ENCODE measurements around the gene NUP93. TPM values are rescaled to one million over a fixed set of nuclear protein-coding genes. Genes with fewer than 3 reads are reported as not detected.
A peak's percentile ranks its signal among the peaks of the same experiment; 100 is the strongest.

Gene NUP93
- polyA plus RNA-seq, 1 donor (not counting 4 experiments of a cell fraction or from before 2014, with no cell fraction given): 74.1 TPM

- Histone ChIP-seq H3K4me2 (ENCODE audit: control insufficient read depth, extremely low read depth, insufficient read depth, low read depth, low read length) (peak overlapping the region; percentile 27), H3K27me3 (ENCODE audit: control insufficient read depth, extremely low read depth, insufficient read depth, low read length) (no peaks in the 10 kb centered on the region), H3K9me3 (ENCODE audit: control insufficient read depth, low read depth, low read length) (peaks cover 1% of the 10 kb centered on the region), H2AFZ (ENCODE audit: control insufficient read depth, low read length) (no peak overlapping the region), H3K4me1 (ENCODE audit: control insufficient read depth, extremely low read depth, insufficient read depth, low read length) (peaks cover 26% of the 10 kb centered on the region), H3K9ac (ENCODE audit: control insufficient read depth, extremely low read depth, insufficient read depth, low read length) (no peak overlapping the region), H3K36me3 (ENCODE audit: control insufficient read depth in 2 of 2, extremely low read depth in 1 of 2, insufficient read depth in 2 of 2, low read length in 2 of 2) (no peaks in the 10 kb centered on the region), H3K27ac (ENCODE audit: control insufficient read depth, insufficient read depth, low read length) (peak overlapping the region; percentile 54), H3K9me1 (ENCODE audit: control insufficient read depth, extremely low read depth, insufficient read depth, low read length) (no peaks in the 10 kb centered on the region), H3K4me3 (ENCODE audit: control insufficient read depth in 2 of 3, extremely low read depth in 1 of 3, insufficient read depth in 2 of 3, low read depth in 1 of 3, low read length in 3 of 3) (no peak overlapping the region), H3K79me2 (ENCODE audit: control insufficient read depth, insufficient read depth, low read length) (no peaks in the 10 kb centered on the region), H4K20me1 (ENCODE audit: control insufficient read depth, extremely low read depth, insufficient read depth, low read length) (no peaks in the 10 kb centered on the region)
- dilution Hi-C loops (cut with MboI; ENCODE audit: extremely low pct_ligation_motif_present, low sequenced_read_pairs): no loop called here
- TF ChIP-seq EZH2 (IDR thresholded peaks at IDR 0.05; ENCODE audit: low read length) (no peak), CTCF (optimal IDR thresholded peaks at IDR 0.05 in 1 of 3, IDR thresholded peaks at IDR 0.05 in 1 of 3, conservative IDR thresholded peaks at IDR 0.05 in 1 of 3; ENCODE audit: extremely low read depth in 1 of 3, insufficient read depth in 2 of 3, low read length in 3 of 3) (no peak)
- DNase-seq (ENCODE audit: low read depth, low spot score) (peak; percentile 82), FAIRE-seq (peak; percentile 92)
Measured at GRCh38 chr16:56691885-56692284, 38.0 kb upstream of the NUP93 start.

DNA sequence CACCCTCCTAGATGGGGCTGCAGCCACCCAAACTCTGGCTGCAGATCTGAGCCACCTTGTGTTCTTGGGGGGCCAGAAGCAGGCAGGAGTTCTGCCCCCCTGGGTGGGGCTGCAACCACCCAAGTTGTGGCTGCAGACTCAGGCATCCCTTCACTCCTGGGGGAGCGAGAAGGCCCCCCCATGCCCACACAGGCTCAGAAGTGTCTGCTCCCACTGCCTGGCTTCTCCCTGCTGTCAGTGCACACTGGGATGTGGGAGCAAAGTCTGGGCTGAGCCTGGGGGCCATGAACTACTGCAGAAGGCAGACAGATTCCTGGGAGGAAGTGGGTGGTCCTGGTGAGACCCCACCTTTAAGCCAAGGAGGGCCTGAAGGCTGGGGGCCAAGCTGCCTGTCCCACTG, 34.7 kb upstream of the NUP93 start:
- H3K4me1 ChIP-seq (ENCODE audit: control insufficient read depth, extremely low read depth, insufficient read depth, low read length): peaks cover 18% of the 10 kb centered on the region
- H2AFZ ChIP-seq (ENCODE audit: control insufficient read depth, low read length): no peak overlapping the region
- H4K20me1 ChIP-seq (ENCODE audit: control insufficient read depth, extremely low read depth, insufficient read depth, low read length): no peaks in the 10 kb centered on the region
- dilution Hi-C loops (cut with MboI; ENCODE audit: extremely low pct_ligation_motif_present, low sequenced_read_pairs): no loop called here
- no peaks in the 10 kb centered on the region for H3K36me3 ChIP-seq (ENCODE audit: control insufficient read depth in 2 of 2, extremely low read depth in 1 of 2, insufficient read depth in 2 of 2, low read length in 2 of 2)
- no peak overlapping the region for H3K4me3 ChIP-seq (ENCODE audit: control insufficient read depth in 2 of 3, extremely low read depth in 1 of 3, insufficient read depth in 2 of 3, low read depth in 1 of 3, low read length in 3 of 3)
- FAIRE-seq (no peak), DNase-seq (ENCODE audit: low read depth, low spot score) (no peak)
- H3K79me2 ChIP-seq (ENCODE audit: control insufficient read depth, insufficient read depth, low read length): no peaks in the 10 kb centered on the region
- H3K9me3 ChIP-seq (ENCODE audit: control insufficient read depth, low read depth, low read length): no peaks in the 10 kb centered on the region
- H3K9ac ChIP-seq (ENCODE audit: control insufficient read depth, extremely low read depth, insufficient read depth, low read length): no peak overlapping the region
- no peaks in the 10 kb centered on the region for H3K27me3 ChIP-seq (ENCODE audit: control insufficient read depth, extremely low read depth, insufficient read depth, low read length)
- no peaks in the 10 kb centered on the region for H3K9me1 ChIP-seq (ENCODE audit: control insufficient read depth, extremely low read depth, insufficient read depth, low read length)
- TF ChIP-seq EZH2 (IDR thresholded peaks at IDR 0.05; ENCODE audit: low read length) (no peak), CTCF (optimal IDR thresholded peaks at IDR 0.05 in 1 of 3, IDR thresholded peaks at IDR 0.05 in 1 of 3, conservative IDR thresholded peaks at IDR 0.05 in 1 of 3; ENCODE audit: extremely low read depth in 1 of 3, insufficient read depth in 2 of 3, low read length in 3 of 3) (no peak)
- H3K27ac ChIP-seq (ENCODE audit: control insufficient read depth, insufficient read depth, low read length): no peak overlapping the region
- no peak overlapping the region for H3K4me2 ChIP-seq (ENCODE audit: control insufficient read depth, extremely low read depth, insufficient read depth, low read depth, low read length)

All from keratinocyte (primary cell).